COLO668 (cell line): Measurements from ENCODE around the gene MSI1.
"Not testable (repeated sequence)": the region's sequence is repeated elsewhere in the genome, so short reads cannot be mapped to it uniquely, and the experiment has no call there.

Experiments used
- DNase-seq: peaks from one replicate; lab custom pipeline; 2025; ENCODE audit not compliant: unreplicated experiment; lab: John Stamatoyannopoulos, UW

Gene MSI1

DNA sequence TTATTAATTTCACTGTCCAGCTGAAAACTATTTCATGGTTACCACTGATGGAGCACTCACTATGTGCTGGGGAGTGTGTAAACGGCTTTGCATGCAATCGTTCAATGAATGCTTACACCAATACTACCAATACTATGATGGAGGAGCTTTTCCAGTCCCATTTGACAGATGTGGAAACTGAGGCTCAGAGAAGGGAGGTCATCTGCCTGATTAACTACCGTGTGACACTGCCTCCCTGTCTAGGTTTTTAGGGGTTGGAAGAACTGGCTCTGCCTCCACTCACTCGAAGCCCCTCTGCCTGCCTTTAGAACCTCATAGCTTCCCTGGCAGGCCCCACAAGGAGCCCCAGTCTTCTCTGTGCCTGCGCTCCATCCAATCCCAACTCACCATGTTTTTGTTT lies 11.9 kb downstream of the MSI1 start:
- DNase-seq, result no peak

DNA sequence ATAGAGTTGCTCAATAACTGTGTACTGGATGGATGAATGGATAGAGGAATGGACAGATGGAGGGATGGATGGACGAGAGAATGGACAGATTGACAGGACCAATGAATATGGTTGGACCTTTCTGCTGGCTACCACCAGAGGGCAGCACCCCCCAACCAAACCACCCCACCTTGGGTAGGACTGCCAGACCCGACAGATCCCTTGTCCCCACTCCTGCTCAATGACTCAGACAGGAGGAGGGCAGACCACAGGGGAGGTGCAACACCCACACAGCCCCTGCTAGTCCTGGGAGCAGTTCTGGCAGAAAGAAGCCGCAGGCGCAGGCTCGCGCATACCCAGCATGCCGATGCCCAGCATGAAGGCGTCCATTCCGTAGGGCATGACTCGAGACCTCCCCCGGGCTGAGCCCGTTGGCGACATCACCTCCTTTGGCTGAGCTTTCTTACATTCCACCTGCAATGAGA lies 12.4 kb downstream of the MSI1 start:
- DNase-seq, result peak; percentile 75

DNA sequence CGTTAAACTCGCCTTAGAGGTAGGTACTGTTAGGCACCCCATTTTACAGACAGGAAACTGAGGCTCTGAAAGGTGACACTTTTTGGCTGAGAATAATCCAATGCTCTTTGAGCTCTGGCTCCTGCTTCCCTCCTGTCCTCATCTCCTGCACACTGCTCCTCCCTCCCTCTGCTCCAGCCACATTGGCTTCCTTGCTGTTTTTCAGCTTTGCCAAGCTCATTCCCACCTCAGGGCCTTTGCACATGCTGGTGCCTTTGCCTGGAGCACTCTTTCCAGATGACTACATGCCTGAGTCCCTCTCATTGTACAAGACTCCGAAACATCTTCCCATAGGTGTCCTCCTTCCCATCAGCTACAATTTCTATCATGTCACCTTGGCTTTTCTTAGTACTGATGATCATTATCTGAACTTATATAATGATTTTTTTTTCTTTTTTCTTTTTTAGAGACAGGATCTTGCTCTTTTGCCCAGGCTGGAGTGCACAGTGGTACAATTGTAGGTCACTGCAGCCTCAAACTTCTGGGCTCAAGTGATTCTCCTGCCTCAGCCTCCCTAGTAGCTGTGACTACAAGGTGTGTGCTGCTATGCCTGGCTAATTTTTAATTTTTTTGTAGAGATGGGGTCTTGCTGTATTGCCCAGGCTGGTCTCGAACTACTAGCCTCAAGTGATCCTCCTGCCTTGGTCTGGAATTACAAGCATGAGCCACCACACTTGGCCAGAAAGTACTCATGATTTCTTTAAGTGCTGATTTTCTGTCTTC lies 15.2 kb downstream of the MSI1 start:
- DNase-seq, result no peak

DNA sequence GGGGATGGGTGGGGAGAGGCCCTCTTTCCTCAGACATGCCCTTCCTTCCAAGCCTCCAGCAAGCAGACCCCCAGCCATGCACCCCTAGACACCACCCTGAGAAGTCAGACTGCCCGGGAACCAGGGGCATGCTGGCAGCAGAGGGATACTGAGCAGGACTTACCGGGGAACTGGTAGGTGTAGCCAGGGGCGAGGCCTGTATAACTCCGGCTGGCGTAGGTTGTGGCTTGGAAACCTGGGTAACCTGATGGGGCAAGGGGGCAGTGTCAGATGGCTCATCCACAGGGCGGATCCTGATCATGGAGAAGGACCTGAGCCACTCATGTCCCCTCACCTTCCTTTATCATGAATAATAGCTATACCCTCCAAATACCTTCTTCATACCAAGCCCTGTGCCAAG lies 15.8 kb downstream of the MSI1 start:
- DNase-seq, result no peak

DNA sequence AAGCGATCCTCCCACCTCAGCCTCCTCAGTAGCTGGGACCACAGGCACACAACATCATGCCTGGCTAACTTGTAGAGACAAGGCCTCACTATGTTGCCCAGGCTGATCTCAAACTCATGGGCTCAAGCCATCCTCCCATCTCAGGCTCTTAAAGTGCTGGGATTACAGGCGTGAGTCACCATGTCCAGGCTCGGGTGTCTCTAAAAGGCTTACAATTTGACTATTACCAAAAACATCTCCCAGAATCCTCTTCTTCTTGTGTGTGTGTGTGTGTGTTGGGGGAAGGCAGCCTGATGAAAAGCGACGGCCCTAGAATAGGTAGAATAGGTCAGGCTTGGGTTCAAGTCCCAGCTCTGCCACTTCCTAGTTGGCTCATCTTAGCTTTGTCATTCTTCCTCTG lies 16.8 kb downstream of the MSI1 start:
- DNase-seq, result no peak

DNA sequence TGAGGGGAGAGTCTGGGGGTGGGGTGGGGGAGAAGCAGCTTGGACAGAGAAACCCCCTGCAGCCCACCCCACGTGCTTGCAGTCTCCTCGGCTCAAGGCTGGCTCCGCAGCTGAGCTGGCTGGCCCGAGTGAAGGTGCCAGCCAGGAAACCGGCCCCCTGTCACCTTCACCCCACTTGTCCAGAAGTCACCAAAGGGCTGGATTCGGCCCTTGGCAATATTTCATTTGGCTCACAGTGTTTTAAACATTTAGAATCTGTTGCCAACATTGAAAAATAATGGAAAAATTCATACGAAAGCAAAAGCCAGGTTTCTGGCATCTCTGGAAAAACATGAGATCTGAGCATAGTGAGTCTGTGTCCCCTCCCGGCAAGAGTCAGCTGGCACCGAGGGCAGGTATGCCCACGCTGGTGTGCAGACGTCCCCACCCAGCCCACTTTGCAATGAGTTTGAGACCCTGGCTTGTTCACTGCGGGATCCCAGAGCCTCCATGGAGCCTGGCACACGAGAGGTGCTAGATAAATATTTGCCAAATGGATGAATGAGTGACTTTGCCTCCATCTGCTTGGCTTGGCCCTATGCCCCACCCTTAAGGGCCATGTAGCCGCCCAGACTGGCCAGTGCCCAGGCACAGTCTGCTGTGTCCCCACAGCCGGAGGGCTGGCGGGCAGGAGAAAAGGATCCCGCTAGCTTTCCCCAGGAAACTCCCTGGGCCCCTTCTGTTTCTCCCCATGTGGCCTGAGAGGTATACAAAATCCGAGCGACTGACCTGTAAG lies 18.2 kb downstream of the MSI1 start:
- DNase-seq, result peak; percentile 23

DNA sequence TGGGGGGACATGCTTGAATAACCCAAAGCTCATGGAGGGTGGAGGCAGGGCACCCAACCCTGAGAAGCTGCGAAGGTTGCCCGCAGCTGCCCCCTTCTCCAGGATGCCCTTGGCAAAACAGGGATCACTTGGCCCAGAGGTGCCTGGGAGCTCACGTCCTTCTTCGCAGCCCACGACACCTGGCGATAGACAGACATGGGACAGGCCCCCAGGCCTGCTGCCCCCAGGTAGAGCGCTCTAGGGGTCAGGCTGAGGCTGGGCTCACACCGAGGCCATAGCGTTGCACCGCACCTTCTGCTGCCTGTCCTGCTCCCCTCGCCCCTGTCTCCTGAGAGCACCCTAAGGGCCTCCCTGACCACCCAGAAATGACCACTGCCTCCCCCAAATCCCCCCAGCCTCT lies 21.2 kb downstream of the MSI1 start:
- DNase-seq, result no peak

DNA sequence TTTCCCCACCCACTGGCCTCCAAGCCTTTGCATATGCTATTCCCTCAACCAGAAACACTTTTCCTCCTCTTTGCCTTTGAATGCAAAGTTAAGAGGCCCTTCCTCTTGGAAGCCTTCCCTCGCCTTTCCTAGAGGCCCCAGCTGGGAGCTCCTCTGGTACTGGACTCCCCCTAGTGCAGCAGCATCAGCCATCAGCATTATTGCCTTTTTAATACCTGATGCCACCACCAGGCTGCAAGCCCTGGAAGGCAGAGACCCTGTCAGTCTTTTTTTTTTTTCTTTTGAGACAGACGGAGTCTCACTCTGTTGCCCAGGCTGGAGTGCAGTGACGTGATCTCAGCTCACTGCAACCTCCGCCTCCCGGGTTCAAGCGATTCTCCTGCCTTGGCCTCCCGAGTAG lies 22.3 kb downstream of the MSI1 start:
- no peak for DNase-seq

DNA sequence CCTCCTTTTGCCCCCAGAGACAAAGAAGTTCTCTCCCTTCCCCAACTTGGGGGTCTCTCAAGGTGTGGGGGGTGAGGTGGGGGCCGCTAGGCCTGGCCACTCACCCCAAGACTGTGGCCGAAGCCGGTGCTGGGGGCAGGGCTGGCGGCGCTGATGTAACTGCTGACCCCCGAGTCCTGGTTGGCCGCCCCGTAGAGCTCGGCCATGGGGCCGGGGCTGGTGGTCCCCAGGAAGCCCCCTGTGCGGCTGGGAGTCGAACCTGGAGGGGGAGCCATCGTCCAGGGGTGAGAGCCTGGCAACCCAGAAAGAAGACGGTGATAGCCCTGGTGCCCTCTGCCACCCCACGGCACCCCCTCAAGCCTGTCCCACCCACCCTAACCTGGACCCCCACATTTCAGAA lies 22.9 kb downstream of the MSI1 start:
- DNase-seq, result no peak

DNA sequence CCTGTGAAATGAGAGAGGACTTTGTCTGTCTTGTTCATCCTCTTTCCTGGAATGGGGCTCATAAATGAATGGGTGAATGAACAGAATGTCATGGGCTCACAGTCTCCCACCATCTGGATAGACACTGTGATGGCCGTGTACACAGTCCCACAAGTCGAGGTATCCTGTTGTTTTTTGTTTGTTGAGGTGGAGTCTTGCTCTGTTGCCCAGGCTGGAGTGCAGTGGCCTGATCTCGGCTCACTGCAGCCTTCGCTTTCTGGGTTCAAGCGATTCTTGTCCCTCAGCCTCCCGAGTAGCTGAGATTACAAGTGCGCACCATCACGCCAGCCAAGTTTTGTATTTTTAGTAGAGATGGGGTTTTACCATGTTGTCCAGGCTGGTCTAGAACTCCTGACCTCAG lies 25.3 kb downstream of the MSI1 start:
- no peak for DNase-seq

DNA sequence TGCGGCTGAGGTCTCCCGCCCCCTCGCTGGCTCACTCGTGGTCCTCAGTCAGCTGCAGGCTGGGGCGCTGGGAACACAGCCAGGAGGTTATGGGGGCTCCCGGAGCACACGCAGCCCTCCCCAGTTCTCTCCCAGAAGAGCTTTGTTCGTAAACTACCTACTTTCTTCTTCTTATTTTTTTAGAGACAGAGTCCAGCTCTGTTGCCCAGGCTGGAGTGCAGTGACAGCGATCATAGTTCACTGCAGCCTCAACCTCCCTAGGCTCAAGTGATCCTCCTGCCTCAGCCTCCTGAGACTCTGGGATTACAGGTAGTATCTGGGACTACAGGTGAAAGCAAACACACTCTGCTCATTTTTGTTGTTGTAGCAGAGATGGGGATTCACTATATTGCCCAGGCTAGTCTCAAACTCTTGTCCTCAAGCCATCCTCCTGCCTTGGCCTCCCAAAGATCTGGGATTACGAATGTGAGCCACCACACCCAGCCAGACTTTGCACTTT lies 25.9 kb downstream of the MSI1 start:
- no peak for DNase-seq

DNA sequence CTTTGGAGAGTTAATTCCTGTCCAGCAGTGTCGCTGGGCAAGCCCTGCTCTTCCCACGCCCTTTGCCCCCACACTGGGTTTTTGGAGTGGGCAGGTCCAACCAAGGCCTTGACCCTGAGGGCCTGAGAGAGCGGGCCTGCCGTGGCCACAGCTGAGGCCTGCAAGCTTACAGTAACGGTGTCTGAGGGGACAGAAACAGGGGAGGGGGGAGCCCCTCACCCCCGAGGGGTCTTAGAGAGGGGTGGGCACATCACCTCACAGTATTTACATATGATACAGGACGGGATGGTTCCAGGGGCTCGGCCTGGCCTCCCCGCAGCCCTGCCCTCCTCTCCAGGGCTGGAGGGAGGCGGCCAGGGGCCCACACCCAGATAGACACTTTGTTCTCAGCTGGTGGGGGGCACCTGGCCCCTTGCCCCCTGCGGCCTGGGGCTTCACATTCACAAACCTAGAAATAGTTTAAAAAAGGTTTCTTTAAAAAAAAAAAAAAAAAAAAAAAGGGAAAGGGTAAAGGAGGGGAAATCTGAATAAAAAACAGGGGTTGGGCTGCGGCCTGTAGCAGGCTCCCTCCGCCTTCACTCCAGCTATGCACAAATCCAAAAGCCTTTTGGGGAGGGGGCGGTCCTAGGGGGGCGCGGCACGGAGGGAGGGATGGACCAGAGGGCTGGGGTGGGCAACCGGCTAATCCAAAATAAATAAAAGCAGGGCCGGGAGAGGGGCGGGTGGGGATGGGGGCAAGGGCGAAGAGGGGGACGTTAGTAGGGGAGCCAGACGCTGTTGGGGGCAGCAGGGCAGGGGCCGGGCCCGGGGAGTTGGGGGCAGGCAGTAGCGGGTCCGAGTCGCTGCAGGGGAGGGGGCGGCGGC lies 26.6 kb downstream of the MSI1 start:
- no peak for DNase-seq

DNA sequence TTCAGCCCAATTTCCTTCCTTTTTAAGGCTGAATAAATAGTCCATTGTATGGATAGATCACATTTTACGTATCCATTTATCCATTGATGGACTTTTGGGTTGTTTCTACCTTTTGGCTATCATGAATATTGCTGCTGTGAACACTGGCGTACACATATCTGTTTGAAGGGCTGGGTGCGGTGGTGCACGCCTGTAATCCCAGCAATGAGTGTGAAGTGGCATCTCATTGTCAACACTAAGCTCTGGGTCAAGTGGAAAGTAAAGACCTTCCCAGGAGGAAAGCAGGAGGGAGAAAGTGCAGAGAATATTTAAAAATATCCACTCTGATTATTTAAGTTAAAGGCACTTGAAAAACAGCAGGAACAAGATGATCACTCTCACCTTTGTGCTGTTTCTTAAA lies 29.7 kb downstream of the MSI1 start:
- no peak for DNase-seq

DNA sequence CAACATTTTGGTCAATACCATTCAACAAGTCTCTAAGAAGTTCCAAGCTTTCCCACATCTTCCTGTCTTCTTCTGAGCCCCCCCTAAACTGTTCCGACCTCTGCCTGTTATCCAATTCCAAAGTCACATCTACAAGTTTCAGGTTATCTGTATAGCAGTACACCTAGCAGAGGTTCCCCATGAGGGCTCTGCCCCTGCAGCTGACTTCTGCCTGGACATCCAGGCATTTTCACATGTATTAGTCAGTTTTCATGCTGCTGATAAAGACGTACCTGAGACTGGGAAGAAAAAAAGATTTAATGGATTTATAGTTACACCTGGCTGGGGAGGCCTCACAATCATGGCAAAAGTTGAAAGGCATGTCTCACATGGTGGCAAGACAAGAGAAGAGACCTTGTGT lies 31.2 kb downstream of the MSI1 start:
- no peak for DNase-seq

DNA sequence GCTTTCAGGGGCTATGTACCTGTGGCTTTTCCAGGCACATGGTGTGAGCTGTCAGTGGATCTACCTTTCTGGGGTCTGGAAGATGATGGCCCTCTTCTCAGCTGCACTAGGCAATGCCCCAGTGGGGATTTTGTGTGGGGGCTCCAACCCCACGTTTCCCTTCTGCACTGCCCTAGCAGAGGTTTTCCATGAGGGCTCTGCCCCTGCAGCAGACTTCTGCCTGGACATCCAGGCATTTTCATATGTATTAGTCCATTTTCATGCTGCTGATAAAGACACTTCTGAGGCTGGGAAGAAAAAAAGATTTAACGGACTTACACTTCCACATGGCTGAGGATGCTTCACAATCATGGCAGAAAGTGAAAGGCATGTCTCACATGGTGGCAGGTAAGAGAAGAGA lies 32.6 kb downstream of the MSI1 start:
- DNase-seq, result not testable (repeated sequence)

DNA sequence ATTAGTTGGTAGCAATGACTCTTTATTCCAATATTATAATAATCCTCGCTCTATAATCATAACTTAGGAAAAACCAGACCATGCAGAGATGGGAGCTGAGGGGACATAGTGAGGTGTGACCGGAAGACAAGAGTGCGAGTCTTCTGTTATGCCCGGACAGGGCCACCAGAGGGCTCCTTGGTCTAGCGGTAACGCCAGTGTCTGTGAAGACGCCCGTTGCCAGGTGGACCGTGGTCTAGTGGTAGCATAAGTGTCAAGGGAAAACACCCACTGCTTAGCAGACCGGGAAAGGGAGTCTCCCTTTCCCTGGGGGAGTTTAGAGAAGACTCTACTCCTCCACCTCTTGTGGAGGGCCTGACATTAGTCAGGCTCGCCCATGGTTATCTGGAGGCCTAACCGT lies 33.5 kb downstream of the MSI1 start:
- DNase-seq, result peak; percentile 50

DNA sequence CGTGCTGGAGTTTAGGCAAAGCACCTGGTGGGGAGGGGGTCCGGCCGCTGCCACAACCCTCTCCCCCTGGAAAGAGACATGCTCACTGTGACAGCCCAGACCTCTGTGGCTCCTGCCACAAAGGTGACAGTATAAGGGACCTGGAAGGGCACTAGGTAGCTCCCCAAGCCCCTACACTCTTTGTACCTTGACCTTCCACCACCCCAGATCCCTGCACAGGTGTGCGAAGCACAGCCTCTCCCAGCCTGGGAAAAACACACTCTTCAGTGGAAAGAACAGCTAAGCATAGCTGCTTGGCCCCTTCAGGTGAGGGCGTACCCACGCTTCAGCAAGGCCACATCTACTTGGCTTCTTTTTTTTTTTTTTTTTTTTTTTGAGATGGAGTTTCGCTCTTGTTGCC lies 36.4 kb downstream of the MSI1 start:
- DNase-seq, result no peak

DNA sequence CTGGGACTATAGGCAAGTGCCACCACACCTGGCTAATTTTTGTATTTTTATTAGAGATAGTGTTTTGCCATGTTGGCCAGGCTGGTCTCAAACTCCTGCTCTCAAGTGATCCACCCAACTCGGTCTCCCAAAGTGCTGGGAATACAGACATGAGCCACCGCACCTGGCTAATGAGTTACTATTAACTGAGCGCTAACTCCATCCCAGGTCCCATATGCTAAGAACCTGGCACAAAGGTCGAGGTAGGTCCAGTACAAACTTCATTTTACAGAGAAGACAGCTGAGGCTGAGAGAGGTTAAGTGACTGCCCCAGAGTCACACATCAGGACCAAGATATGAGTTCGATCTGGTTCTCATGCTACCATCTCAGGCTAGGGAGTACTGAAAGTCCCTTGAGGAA lies 36.9 kb downstream of the MSI1 start:
- DNase-seq, result no peak

DNA sequence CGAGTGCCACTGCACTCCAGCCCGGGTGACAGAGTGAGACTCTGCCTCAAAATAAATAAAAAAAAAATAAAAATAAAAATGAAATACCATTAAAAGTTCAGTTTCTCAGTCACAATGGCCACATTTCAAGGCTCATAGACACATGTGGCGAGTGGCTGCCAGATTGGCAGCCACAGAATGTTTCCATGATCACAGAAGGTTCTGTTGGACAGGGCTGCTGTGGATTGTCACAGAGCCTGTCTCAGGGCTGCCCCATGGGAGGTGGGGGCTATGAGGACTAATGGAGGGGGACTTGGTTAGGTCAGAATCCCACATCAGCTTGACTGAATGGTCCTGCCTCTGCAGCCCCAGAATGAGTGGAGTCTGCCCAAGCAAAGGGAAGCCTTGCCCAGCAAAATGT lies 37.6 kb downstream of the MSI1 start:
- no peak for DNase-seq

DNA sequence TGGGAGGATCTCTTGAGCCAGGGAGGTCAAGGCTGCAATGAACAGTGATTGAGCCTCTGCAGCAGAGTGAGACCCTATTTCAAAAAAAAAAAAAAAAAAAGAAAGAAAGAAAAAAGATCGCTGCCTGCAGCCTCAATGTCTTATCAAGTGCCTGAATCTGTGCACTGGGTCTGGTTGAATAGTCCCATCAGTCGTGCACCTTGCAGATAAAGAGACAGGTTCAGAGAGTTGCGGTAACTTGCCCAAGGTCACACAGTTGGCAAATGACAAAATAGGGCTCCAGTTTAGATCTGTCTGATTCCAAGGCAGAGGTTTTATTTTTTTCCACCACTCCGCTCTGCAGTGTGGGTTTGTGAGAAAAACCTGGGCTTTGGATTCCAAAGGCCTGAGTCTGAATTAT lies 40.7 kb downstream of the MSI1 start:
- no peak for DNase-seq

DNA sequence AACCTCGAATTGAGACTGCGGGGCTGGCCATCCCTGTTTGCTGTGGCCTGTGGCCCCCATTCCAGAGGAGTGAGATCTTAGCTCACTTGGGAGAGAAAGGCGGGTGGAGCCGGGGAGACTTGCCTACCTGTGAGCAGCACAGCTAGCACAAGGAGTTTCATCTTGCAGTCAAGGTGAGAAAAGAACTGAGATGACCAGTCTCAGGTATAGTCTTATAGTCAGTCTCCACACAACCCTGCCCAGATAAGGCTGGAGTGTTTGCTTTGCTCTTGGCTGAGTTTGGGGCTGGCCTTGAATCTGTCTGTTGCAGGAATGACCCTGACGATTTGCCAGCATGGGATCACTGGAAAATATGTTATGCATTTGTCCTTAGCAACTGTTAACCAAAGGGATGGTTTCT lies 41.4 kb downstream of the MSI1 start, which contains the start of gene PLA2G1B:
Gene PLA2G1B, minus strand, starts transcription at position 187 of the 400 bp plus-strand sequence. Its CDS starts 26 bp downstream, at position 161.
- no peak for DNase-seq
